Prostate gland (tissue), 2 donors: ENCODE measurements around the gene MYO5B.

ENCODE experiments used
- POLR2A ChIP-seq: fragments of 450-650 bp; IDR thresholded peaks from one replicate; pipeline ENCODE4 v1.6.1; 2016; ENCODE audit warnings: antibody characterized with exemption, mild to moderate bottlenecking
- POLR2AphosphoS5 ChIP-seq: sonication (generic); formaldehyde crosslinking; IDR thresholded peaks from one replicate; pipeline ENCODE4 v1.6.1; 2017; ENCODE audit warnings: antibody characterized with exemption
- TF ChIP-seq, protein P1 (sequence below), 4 experiments: fragments of 200-600 bp in 2 of 4; fragments of 450-650 bp in 2 of 4; sonication (generic) in 2 of 4; IDR thresholded peaks; 1 replicate in 3 of 4; 2 replicates in 1 of 4; pipeline ENCODE4 v1.5.1; 2016 to 2019; ENCODE audit warnings: antibody characterized with exemption in 4 of 4, mild to moderate bottlenecking in 2 of 4, moderate library complexity in 2 of 4

DNA sequence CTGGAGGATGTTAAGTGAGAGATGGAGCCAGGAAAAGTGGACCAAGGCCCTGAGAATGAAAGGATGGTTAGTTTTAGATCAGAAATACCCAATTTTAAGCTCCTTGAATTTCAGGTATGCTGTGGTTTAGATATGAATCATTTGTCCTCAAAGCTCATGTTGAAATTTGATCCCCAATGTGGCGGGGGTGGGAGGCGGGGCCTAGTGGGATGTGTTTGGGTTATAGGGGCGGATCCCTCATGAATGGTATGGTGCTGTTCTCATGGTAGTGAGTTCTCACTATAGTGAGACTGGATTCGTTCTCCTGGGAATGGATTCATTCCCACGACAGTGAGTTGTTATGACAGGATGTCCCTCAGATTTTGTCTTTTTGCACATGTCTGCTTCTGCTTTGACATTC is 11.4 kb downstream of the MYO5B start:
- TF ChIP-seq, protein P1, sequence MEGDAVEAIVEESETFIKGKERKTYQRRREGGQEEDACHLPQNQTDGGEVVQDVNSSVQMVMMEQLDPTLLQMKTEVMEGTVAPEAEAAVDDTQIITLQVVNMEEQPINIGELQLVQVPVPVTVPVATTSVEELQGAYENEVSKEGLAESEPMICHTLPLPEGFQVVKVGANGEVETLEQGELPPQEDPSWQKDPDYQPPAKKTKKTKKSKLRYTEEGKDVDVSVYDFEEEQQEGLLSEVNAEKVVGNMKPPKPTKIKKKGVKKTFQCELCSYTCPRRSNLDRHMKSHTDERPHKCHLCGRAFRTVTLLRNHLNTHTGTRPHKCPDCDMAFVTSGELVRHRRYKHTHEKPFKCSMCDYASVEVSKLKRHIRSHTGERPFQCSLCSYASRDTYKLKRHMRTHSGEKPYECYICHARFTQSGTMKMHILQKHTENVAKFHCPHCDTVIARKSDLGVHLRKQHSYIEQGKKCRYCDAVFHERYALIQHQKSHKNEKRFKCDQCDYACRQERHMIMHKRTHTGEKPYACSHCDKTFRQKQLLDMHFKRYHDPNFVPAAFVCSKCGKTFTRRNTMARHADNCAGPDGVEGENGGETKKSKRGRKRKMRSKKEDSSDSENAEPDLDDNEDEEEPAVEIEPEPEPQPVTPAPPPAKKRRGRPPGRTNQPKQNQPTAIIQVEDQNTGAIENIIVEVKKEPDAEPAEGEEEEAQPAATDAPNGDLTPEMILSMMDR (IDR thresholded peaks at IDR 0.05) = no peak
- no peak for TF ChIP-seq POLR2AphosphoS5
- no peak for TF ChIP-seq POLR2A
